Daoy (cell line): ENCODE measurements around the gene MCCC2. TPM values are rescaled to one million over a fixed set of nuclear protein-coding genes. Genes with fewer than 3 reads are reported as not detected.
A peak's percentile ranks its signal among the peaks of the same experiment; 100 is the strongest.
"Not testable (repeated sequence)": the region's sequence is repeated elsewhere in the genome, so short reads cannot be mapped to it uniquely, and the experiment has no call there.

ENCODE experiments used
- DNase-seq: peaks from one replicate; pipeline ENCODE4 v3.0.0-alpha.2; 2015; ENCODE audit warnings: low read depth
- total RNA-seq: library from RNA; depleted of rRNA; stranded (reverse); fragments of >200 nt; shearing (Covaris generic); gene quantifications from 2 replicates; pipeline ENCODE4 v1.2.3, GENCODE V29; 2014; rRNA removed

MCCC2 gene
- total RNA-seq, result 41.6 and 44.6 TPM in 2 replicates

GRCh38 chr5:71586941-71587765 is at the start of gene MCCC2:
TSS of gene MCCC2 (plus strand) at chr5:71587340. CDS start at chr5:71587426, 86 bp downstream.
- DNase-seq, result peak; percentile 99

GRCh38 chr5:71537687-71538086 is 49.5 kb upstream of the MCCC2 start:
- DNase-seq, result no peak

DNA sequence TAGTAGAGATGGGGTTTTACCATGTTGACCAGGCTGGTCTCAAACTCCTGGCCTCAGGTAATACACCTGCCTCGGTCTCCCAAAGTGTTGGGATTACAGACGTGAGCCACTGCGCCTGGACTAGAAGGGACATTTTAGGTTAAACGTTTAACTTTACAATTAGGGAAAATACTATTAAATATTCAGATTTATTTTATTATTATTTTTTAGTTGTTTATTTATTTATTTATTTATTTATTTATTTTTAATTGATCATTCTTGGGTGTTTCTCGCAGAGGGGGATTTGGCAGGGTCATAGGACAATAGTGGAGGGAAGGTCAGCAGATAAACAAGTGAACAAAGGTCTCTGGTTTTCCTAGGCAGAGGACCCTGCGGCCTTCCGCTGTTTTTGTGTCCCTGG is 36.3 kb upstream of the MCCC2 start:
- not testable (repeated sequence) for DNase-seq

- DNase-seq, result not testable (repeated sequence)
Observed at GRCh38 chr5:71551582-71551981, 35.6 kb upstream of the MCCC2 start.

DNA sequence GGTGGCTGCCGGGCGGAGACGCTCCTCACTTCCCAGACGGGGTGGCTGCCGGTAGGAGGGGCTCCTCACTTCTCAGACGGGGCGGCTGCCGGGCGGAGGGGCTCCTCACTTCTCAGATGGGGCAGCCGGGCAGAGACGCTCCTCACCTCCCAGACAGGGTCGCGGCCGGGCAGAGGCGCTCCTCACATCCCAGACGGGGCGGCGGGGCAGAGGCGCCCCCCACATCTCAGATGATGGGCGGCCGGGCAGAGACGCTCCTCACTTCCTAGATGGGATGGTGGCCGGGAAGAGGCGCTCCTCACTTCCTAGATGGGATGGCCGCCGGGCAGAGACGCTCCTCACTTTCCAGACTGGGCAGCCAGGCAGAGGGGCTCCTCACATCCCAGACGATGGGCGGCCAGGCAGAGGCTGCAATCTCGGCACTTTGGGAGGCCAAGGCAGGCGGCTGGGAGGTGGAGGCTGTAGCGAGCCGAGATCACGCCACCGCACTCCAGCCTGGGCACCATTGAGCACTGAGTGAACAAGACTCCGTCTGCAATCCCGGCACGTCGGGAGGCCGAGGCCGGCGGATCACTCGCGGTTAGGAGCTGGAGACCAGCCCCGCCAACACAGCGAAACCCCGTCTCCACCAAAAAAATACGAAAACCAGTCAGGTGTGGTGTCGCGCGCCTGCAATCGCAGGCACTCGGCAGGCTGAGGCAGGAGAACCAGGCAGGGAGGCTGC is 35.0 kb upstream of the MCCC2 start:
- DNase-seq, result not testable (repeated sequence)

GRCh38 chr5:71563161-71563560 is 24.0 kb upstream of the MCCC2 start:
- DNase-seq, result no peak

GRCh38 chr5:71564895-71565294 is 22.2 kb upstream of the MCCC2 start:
- DNase-seq, result no peak

DNA sequence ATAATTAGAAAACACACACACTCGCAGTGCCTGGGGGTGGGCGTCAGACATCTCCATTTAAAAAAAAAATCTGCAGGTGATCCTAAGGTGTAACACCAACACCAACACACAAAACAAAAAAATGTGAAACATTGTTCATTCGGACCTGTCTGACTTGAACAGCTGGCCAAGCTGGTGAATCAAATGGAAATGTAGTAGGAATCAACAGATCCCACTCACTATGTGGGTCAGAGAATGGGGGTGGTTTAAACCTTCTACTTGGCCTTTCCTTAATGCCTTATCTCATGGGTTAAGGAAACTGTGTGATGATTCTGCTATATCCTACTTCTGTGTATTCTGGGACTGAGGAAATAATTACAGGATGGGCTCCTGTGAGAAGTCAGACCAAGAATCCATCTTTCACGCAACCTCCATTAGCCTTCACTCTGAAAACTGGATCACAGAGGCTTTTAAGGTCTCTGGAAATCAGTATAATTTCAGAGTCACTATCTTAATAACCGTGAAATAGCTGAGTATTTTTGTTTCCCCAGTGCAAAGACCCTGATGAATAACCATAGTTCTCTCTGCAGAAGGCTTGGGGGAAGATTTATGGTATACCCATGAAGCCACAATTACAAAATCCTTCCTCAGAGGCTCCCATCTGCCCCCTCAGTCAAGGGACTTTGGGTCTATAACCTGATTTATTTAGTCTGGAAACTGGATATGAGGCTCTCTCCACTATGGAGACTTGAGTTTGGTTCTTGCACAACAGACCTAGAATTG is 17.2 kb upstream of the MCCC2 start:
- DNase-seq, result no peak

GRCh38 chr5:71571811-71572210 is 15.3 kb upstream of the MCCC2 start:
- not testable (repeated sequence) for DNase-seq

DNA sequence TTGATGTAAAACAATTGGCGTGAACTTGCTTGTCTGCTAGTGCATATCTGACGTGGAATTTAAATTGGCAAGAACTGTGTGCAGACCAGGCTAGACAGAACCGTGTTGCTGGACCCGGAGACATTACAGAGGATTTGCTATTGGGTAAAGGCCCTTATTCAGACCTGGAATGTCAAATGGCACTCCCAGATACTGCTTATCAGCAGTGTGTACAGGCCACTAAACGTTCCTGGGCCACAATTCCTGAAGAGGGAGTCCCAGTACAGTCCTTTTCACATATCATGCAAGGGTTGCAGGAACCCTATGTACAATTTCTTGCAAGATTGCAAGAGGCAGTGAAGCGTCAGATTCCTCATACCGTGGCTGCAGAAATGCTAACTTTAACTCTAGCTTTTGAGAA is 13.5 kb upstream of the MCCC2 start:
- no peak for DNase-seq

GRCh38 chr5:71575588-71575987 is 11.6 kb upstream of the MCCC2 start:
- DNase-seq, result not testable (repeated sequence)

DNA sequence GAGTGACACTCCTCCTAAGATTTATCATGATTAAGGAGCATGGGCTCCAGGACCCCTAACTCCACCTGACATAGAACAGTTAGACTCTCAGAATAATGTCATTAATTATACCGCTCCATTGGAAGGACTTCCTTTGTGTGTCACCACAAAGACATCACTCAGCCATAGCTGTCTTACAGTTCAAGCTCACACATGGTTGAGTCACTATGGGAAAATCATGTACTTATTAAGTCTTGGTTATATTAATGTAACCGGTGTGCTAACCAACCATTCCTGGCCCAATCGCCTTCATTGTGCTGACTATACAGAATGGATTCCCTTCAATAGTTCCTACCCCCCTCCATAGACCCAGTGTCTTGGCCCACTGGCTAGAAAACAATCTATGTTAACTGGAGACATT is 10.9 kb upstream of the MCCC2 start:
- DNase-seq, result no peak

DNA sequence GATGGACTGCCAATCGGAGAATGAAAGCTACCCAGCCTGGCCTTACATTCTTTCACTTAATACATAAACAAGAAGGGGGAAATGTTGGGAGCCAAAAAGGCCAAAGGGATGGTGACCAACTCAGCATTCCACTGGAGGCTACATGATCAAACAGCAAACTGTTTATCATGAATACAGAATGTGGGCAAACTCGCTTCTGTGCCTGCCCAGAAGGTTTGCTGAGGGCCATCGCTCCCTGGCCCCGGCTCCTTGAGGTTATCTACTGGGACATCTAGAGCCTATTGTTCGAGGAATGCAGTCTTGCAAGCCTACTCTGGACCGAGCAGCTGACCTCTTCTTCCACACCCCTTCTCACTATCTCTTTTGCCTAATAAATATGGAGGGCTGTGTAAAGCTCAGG is 9.3 kb upstream of the MCCC2 start:
- DNase-seq, result not testable (repeated sequence)

DNA sequence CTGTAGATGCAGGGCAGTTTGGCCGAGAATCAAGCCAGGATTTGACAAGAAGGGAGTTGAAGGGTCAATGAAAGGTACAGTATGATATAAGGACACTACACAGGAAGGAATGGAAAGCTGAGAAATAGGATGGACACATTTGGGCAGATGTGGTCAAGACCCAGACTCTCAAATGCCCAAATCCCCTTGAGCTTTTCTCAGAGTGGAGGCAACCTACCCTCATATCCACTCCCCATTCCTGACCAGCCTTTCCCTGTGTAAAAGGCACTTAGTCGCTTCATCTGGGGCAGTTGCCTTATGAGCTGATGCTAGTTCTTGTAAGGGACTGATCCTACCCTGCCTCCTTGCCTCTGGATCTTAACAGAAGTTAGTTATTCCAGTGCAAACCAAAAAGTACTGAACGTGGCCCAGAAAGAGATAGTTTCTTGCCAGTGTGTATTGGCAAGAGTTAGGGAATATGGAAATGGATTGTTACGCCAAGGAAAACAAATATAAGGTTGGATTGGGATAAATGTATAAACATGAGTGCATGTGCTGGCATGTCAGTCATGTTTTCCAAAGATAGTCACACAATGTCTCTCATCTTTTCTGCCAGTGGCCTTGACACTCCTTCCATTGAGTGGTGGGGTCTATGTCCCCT is 4.1 kb upstream of the MCCC2 start:
- no peak for DNase-seq

GRCh38 chr5:71586052-71586940 is 844 bp upstream of the MCCC2 start:
- no peak for DNase-seq

- DNase-seq, result no peak
Observed at GRCh38 chr5:71587766-71588532, 809 bp downstream of the MCCC2 start.

GRCh38 chr5:71588533-71588885 is 1.4 kb downstream of the MCCC2 start:
- DNase-seq, result no peak

DNA sequence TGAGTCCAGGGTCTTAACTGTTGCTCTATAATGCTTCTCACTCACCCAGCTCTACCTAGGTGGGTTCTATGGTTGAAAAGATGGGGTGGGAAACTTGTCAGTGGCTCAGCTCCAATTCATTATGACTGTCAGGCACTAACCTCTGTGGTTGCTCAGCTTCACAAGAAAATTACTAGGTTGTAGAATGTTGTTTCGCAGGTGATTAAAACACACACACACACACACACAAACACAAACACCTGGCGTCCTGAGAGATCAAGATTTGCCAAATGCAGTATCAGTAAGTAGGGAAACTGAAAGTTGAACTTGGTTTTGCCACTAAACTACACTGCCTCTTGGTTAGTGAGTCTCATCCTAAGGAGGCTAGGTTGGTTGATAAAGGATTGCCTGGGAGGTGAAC is 2.8 kb downstream of the MCCC2 start:
- no peak for DNase-seq

GRCh38 chr5:71591100-71591499 is 4.0 kb downstream of the MCCC2 start:
- DNase-seq, result no peak

DNA sequence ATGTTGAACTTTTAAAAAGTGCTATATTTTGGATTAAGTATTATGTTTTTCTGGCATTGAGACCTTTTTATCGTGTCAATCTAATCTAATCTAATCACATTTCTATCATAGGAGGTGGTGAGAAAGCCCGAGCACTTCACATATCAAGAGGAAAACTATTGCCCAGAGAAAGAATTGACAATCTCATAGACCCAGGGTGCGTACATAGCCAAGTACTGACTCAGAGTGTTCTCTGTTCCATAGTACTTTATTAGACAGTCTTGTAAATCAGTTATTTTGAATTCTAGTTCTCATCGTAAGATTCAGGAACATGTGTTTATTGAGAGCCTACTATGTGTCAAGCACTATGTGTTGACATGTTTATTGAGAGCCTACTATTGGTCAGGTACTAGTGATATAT is 9.0 kb downstream of the MCCC2 start:
- DNase-seq, result no peak
